ENCODE measurements around the gene AK9. TPM values are rescaled to one million over a fixed set of nuclear protein-coding genes. Genes with fewer than 3 reads are reported as not detected.

The AK9 gene
- total RNA-seq, 1 experiment from 2014 or later, result 2.6 TPM

- no peak for TF ChIP-seq EZH2 (IDR thresholded peaks at IDR 0.05; ENCODE audit: borderline replicate concordance, low read depth, low read length, poor library complexity, severe bottlenecking)
- no peak for TF ChIP-seq CTCF (conservative IDR thresholded peaks at IDR 0.05; ENCODE audit: low read depth, low read length)
- H3K4me1 ChIP-seq (ENCODE audit: insufficient read depth, low read length, poor library complexity, severe bottlenecking), result no peaks in the 10 kb centered on the region
- H3K27ac ChIP-seq (ENCODE audit: low read depth, low read length, poor library complexity, severe bottlenecking), result no peak overlapping the region
- H3K27me3 ChIP-seq (replicated peaks; ENCODE audit: insufficient read depth, low read depth, low read length, poor library complexity), result no peaks in the 10 kb centered on the region
- intact Hi-C loops (cut with micrococcal nuclease; ENCODE audit: unreplicated experiment), result no loop called here
- no peaks in the 10 kb centered on the region for H3K9me3 ChIP-seq (ENCODE audit: low read depth, low read length, poor library complexity, severe bottlenecking)
- ChIA-PET POLR2A (ENCODE audit: low non-redundant PET) (no interaction called here), CTCF (no interaction called here)
- no TSS peak for BruUV-seq (replicated peaks)
- H3K36me3 ChIP-seq (ENCODE audit: insufficient read depth, low read length, poor library complexity, severe bottlenecking), result no peaks in the 10 kb centered on the region
- no peak overlapping the region for H3K4me3 ChIP-seq (ENCODE audit: low read depth, low read length, poor library complexity, severe bottlenecking)
- no peak for DNase-seq (ENCODE audit: low spot score)
These were observed 19.3 kb downstream of the AK9 start for GRCh38 chr6:109671733-109672132.

- CTCF ChIA-PET, result no interaction called here
These were observed 21.2 kb downstream of the AK9 start for GRCh38 chr6:109669811-109670210.

GRCh38 chr6:109662192-109662591 lies 28.8 kb downstream of the AK9 start:
- no TSS peak for BruUV-seq (replicated peaks)
- no peak for DNase-seq (ENCODE audit: low spot score)
- CTCF ChIA-PET, result no interaction called here
- POLR2A ChIA-PET (ENCODE audit: low non-redundant PET), result no interaction called here
- Histone ChIP-seq H3K9me3 (ENCODE audit: low read depth, low read length, poor library complexity, severe bottlenecking) (no peaks in the 10 kb centered on the region), H3K36me3 (ENCODE audit: insufficient read depth, low read length, poor library complexity, severe bottlenecking) (no peaks in the 10 kb centered on the region), H3K4me1 (ENCODE audit: insufficient read depth, low read length, poor library complexity, severe bottlenecking) (no peaks in the 10 kb centered on the region), H3K27me3 (replicated peaks; ENCODE audit: insufficient read depth, low read depth, low read length, poor library complexity) (no peaks in the 10 kb centered on the region), H3K4me3 (ENCODE audit: low read depth, low read length, poor library complexity, severe bottlenecking) (no peak overlapping the region), H3K27ac (ENCODE audit: low read depth, low read length, poor library complexity, severe bottlenecking) (no peak overlapping the region)
- intact Hi-C loops (cut with micrococcal nuclease; ENCODE audit: unreplicated experiment), result no loop called here
- no peak for TF ChIP-seq CTCF (conservative IDR thresholded peaks at IDR 0.05; ENCODE audit: low read depth, low read length)
- no peak for TF ChIP-seq EZH2 (IDR thresholded peaks at IDR 0.05; ENCODE audit: borderline replicate concordance, low read depth, low read length, poor library complexity, severe bottlenecking)

More at GRCh38 chr6:109669811-109670210, 21.2 kb downstream of the AK9 start:
- H3K36me3 ChIP-seq (ENCODE audit: insufficient read depth, low read length, poor library complexity, severe bottlenecking), result no peaks in the 10 kb centered on the region
- H3K27me3 ChIP-seq (replicated peaks; ENCODE audit: insufficient read depth, low read depth, low read length, poor library complexity), result no peaks in the 10 kb centered on the region
- TF ChIP-seq CTCF (conservative IDR thresholded peaks at IDR 0.05; ENCODE audit: low read depth, low read length) (no peak), EZH2 (IDR thresholded peaks at IDR 0.05; ENCODE audit: borderline replicate concordance, low read depth, low read length, poor library complexity, severe bottlenecking) (no peak)
- POLR2A ChIA-PET (ENCODE audit: low non-redundant PET), result no interaction called here
- no peaks in the 10 kb centered on the region for H3K4me1 ChIP-seq (ENCODE audit: insufficient read depth, low read length, poor library complexity, severe bottlenecking)
- H3K9me3 ChIP-seq (ENCODE audit: low read depth, low read length, poor library complexity, severe bottlenecking), result no peaks in the 10 kb centered on the region
- no TSS peak for BruUV-seq (replicated peaks)
- H3K27ac ChIP-seq (ENCODE audit: low read depth, low read length, poor library complexity, severe bottlenecking), result no peak overlapping the region
- no peak overlapping the region for H3K4me3 ChIP-seq (ENCODE audit: low read depth, low read length, poor library complexity, severe bottlenecking)
- intact Hi-C loops (cut with micrococcal nuclease; ENCODE audit: unreplicated experiment), result no loop called here
- no peak for DNase-seq (ENCODE audit: low spot score)

Data from A673 (cell line).